Ectodermal cell (in vitro differentiated cells): Measurements from ENCODE around the gene DNASE1.

Experiments used
- H3K27ac ChIP-seq: 2 replicates; pipeline ENCODE4 v1.7.0; 2013; ENCODE audit warnings: mild to moderate bottlenecking, low read depth, low read length; ENCODE audit not compliant: insufficient read depth, poor library complexity, severe bottlenecking
- H3K27me3 ChIP-seq: 2 replicates; pipeline ENCODE4 v1.7.0; 2013; ENCODE audit warnings: mild to moderate bottlenecking, low read length; ENCODE audit not compliant: insufficient read depth, control insufficient read depth, poor library complexity, severe bottlenecking
- H3K36me3 ChIP-seq: one replicate; pipeline ENCODE4 v1.7.0; 2013; ENCODE audit warnings: low read length; ENCODE audit not compliant: control insufficient read depth, insufficient read depth
- H3K4me1 ChIP-seq: one replicate; pipeline ENCODE4 v1.7.0; 2013; ENCODE audit warnings: low read length; ENCODE audit not compliant: control insufficient read depth, insufficient read depth
- H3K4me3 ChIP-seq: 2 replicates; pipeline ENCODE4 v1.7.0; 2013; ENCODE audit warnings: low read depth, low read length, control low read depth; ENCODE audit not compliant: insufficient read depth
- H3K9me3 ChIP-seq: 2 replicates; pipeline ENCODE4 v1.7.0; 2013; ENCODE audit warnings: mild to moderate bottlenecking, low read length, moderate library complexity; ENCODE audit not compliant: control insufficient read depth
- WGBS, 2 experiments: methylation state at CpG; one replicate each; pipeline ENCODE4 v1.1.7; 2013; ENCODE audit warnings: missing lambda C conversion rate in 2 of 2; 5-methylcytosine and 5-hydroxymethylcytosine counted together

DNASE1 gene

DNA sequence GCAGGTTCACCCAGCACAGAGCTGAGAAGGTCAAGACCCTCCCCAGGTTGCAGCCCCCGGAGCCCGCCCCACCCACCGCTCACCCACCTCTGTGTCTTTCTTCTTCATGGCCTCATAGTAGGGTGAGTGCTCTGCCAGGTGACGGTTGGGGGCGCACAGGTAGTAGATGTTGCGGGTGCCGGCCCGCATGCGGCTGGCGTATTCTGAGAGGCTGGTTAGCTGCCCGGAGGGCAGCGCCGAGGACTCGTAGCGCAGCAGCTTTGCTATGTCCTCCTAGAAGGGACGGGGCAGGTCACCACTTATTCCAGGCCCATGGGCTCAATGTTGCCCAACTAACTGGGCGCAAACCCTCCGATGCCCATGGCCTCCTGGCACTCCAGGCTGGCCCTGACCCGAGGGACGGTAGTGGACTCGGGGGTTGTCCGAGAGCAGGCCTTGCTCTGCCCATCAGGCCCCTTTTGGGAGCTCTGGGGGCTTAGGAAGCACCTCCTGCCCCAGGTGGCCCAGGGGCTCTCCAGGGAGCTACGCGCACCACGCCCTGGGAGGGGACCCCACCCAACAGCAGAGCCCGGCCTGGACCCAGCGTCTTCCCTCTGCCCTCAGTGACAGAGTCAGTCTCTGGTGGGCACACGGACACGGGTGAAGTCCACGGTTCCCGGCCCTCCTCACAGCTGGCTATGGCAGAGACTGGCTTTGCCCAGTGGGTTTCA lies 9.9 kb downstream of the DNASE1 start:
- no peaks in the 10 kb centered on the region for H3K9me3 ChIP-seq
- H3K4me3 ChIP-seq = no peak overlapping the region
- WGBS, 2 experiments = 93 to 94% methylated on average over 31 of the region's 31 CpGs
- H3K36me3 ChIP-seq = peaks cover 35% of the 10 kb centered on the region
- H3K27me3 ChIP-seq = no peaks in the 10 kb centered on the region
- no peaks in the 10 kb centered on the region for H3K4me1 ChIP-seq
- no peak overlapping the region for H3K27ac ChIP-seq

DNA sequence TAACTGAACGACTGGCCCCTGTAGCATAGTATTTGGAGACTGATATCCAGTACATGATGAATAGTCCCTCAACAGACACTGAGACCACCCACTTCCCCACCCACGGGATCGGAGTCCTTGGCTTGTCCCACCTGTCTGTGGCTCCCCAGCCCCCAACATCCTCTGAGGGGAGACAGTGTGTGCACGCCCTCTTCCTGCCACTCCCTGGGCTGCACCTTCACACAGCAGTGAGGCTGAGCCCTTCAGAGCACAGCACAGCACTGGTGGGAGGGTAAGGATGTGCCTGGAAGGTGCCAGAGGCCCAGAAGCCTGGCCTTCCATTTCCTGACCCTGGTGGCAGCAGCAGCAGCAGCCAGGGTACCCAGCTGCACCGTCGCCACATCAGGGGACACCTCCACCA lies 11.0 kb downstream of the DNASE1 start:
- 95 to 97% methylated on average over 6 of the region's 6 CpGs for WGBS, 2 experiments
- no peak overlapping the region for H3K4me3 ChIP-seq
- H3K27ac ChIP-seq = no peak overlapping the region
- no peaks in the 10 kb centered on the region for H3K4me1 ChIP-seq
- H3K9me3 ChIP-seq = no peaks in the 10 kb centered on the region
- H3K36me3 ChIP-seq = peaks cover 27% of the 10 kb centered on the region
- no peaks in the 10 kb centered on the region for H3K27me3 ChIP-seq

DNA sequence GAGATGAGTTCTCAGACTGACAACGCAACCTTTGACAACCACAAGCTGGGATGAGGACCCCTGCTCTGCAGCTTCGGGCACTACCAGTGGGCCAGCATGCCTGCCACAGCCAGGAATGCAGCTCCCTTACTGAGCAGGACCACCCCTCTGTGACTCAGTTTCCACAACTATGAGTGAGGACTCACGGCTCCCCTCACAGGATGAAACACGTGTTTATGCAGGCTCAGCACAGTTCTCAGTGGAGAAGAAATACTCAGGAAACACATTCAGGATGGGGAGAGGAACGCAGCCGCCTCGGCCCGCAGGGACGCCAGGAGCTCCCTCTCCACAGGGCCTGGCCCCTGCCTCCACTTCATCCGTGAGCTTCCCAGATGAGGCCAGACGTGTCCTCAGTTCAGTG lies 14.1 kb downstream of the DNASE1 start:
- Histone ChIP-seq H3K27ac (no peak overlapping the region), H3K4me1 (no peaks in the 10 kb centered on the region), H3K9me3 (no peaks in the 10 kb centered on the region), H3K27me3 (no peaks in the 10 kb centered on the region), H3K36me3 (peaks cover 15% of the 10 kb centered on the region), H3K4me3 (no peak overlapping the region)
- WGBS, 2 experiments = 94 to 97% methylated on average over 11 of the region's 11 CpGs

DNA sequence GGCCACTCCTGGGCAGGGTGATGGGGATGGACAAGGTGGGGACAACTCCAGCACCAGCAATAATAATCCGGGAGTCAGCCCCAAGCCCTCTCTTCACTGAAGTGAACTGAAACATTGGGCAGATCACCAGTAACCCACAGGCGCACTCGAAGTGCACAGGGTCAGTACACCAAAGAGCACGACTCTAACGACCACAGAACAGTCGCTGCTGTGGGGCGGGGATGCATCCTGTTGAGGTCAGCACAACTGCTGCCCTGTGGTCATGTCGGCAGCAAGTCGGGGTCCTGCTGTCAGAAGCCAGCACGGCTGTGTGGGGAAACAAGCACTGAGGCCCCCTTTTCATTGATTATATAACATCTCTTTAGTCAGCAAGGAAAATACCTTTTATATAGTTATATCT lies 14.6 kb downstream of the DNASE1 start:
- Histone ChIP-seq H3K9me3 (no peaks in the 10 kb centered on the region), H3K27ac (no peak overlapping the region), H3K4me3 (no peak overlapping the region), H3K36me3 (peaks cover 19% of the 10 kb centered on the region), H3K4me1 (no peaks in the 10 kb centered on the region), H3K27me3 (no peaks in the 10 kb centered on the region)
- WGBS, 2 experiments = 94 to 95% methylated on average over 10 of the region's 10 CpGs

DNA sequence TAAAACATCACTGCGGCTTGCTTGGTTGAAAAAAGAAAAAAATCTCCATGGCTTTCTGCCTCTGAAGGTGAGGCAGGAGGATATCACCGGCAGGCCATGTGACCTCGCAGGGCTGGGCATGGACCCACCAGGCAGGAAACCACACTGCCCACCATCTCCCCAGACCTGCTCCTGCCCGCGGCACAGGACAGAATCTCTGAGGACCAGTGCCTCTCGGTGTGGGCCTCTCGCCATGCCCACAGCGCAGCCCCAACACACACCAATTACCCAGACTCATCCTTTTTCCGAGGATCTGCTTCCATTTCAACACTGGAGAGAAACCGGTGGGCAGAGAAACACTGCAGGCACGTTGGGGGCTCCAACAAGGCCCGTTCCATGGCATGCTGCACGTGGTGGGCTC lies 16.2 kb downstream of the DNASE1 start:
- Histone ChIP-seq H3K4me3 (no peak overlapping the region), H3K27ac (no peak overlapping the region), H3K36me3 (peaks cover 15% of the 10 kb centered on the region), H3K4me1 (no peaks in the 10 kb centered on the region), H3K9me3 (no peaks in the 10 kb centered on the region), H3K27me3 (no peaks in the 10 kb centered on the region)
- 97% methylated on average over 13 of the region's 13 CpGs for WGBS, 2 experiments

DNA sequence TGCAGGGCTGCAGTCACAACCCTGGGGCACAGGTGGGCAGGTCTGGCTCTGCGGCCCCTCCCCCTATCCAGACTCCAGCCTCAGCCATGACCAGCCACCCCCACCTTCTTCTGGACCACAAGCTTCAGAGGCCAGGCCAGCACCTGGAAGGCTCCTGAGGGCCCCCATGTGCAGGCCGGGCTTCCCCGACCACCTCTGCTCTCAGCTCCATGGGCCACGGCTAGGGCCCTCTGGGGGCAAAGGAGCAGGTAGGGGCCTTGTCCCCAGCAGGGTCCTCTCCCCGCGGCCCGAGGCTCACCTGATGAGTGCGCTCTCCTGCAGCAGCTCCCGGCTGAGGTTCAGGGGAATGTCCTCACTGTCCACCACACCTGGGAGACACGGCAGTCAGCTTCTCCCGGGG lies 16.9 kb downstream of the DNASE1 start:
- Histone ChIP-seq H3K36me3 (peaks cover 15% of the 10 kb centered on the region), H3K4me1 (no peaks in the 10 kb centered on the region), H3K27ac (no peak overlapping the region), H3K9me3 (no peaks in the 10 kb centered on the region), H3K4me3 (no peak overlapping the region), H3K27me3 (no peaks in the 10 kb centered on the region)
- 92 to 94% methylated on average over 11 of the region's 11 CpGs for WGBS, 2 experiments

DNA sequence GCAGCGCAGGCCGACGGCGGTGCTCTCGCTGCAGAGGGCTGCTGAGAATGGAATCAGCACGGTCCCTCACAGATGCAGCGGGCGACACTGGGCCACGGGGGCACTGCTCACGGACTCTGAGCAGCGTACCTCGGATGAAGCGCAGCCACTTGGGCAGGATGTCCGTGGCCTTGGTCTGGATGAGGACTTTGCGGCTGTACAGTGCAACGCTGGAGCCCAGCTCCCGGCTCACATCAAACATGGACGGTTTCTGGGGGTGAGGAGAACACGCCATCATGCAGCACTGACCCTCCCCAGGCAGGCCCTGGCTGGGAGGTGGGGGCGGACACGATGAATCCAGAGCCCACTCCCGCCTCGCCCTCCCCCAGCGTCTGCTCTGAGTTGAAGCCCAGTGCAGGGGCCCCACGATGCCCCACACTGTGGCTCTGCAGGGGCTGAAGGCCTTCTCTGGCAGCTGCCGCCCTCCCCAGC lies 18.1 kb downstream of the DNASE1 start:
- Histone ChIP-seq H3K36me3 (peaks cover 15% of the 10 kb centered on the region), H3K27me3 (no peaks in the 10 kb centered on the region), H3K27ac (no peak overlapping the region), H3K4me1 (no peaks in the 10 kb centered on the region), H3K9me3 (no peaks in the 10 kb centered on the region), H3K4me3 (no peak overlapping the region)
- WGBS, 2 experiments = 96% methylated on average over 26 of the region's 26 CpGs

DNA sequence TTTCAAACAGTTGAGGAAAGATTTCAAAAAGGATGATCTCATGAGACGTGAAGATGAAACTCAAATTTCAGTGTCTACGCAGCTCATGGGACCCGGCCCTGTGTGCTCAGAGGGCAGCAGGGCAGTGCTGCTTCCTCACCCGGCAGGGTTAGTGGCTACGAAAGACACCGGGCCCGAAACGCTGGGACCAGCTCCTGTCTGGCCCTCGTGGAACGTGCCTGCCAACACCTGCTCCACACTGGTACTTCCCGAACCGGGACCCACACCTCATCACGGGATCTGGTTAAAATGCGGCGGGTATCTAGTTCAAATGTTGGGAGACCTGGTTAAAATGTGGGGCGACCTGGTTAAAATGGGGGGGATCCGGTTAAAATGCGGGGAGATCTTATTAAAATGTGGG lies 18.7 kb downstream of the DNASE1 start:
- H3K27me3 ChIP-seq = no peaks in the 10 kb centered on the region
- H3K9me3 ChIP-seq = no peaks in the 10 kb centered on the region
- peaks cover 15% of the 10 kb centered on the region for H3K36me3 ChIP-seq
- no peak overlapping the region for H3K27ac ChIP-seq
- H3K4me3 ChIP-seq = no peak overlapping the region
- no peaks in the 10 kb centered on the region for H3K4me1 ChIP-seq
- WGBS, 2 experiments = 95 to 96% methylated on average over 18 of the region's 18 CpGs

DNA sequence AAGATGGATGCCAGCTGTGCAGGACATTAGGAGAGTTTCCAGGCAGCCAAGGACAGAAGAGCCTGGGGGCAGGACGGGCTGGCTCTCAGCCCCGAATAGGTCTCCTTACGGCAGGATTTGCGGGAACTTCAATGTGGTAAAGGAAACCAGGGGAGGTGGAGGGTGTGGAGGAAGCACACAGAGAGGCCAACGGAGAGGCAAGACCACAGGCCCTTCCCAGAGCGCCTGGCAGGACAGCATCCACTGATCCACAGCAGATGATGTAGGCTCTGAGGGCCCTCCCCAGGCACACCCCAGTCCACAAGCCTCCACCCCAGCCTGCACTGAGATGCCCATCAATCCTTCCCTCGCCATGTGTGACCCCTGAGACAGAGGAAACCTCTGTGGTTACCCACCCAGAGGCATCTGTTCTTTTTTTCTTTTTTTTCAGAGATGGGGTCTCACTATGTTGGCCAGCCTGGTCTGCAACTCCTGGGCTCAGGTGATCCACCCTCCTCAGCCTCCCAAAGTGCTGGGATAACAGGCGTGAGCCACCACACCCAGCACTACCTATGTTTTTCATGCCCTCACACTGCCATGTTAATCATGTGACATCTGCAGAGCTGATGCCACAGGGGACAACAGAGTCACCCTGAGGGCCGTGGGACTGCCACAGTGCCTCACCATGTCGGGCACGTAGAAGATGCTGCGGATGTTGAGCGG lies 19.3 kb downstream of the DNASE1 start:
- peaks cover 18% of the 10 kb centered on the region for H3K36me3 ChIP-seq

DNA sequence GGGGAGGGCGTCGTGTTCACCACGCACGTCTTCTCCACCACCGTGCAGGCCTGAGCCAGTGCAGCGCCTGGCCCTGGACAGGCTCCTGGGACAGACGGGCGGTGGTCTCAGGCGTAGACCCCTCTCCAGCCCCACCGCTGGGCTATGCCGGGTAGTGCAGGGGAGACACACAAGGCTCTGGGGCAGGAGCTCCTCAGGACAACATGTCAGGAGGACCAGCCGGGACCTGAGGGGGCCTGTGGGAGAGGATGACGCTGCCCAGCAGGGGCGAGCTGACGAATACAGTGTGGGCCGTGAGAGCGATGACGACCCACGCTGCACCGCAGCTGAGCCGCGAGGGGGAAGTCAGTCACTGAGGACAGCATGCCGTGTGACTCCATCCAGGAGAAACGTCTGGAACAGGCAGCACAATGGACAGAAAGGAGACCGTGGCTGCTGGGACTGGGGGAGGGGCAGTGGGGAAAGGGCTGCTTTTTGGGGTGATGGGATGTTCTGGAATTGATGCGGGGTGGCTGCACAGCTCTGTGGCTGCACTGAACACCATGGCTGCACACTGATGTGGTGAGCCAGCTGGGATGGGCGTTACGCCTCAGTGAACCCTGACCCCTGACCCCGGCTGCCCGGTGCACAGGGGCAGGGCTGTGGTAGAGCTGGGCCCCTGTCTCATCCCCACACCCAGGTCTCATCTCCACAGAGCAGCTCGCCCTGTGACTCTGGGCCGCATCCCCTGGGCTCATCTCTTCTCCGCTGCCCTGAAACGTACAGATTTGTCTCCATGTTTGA lies 20.2 kb downstream of the DNASE1 start:
- no peaks in the 10 kb centered on the region for H3K27me3 ChIP-seq
- WGBS, 2 experiments = 93 to 94% methylated on average over 34 of the region's 34 CpGs
- no peak overlapping the region for H3K4me3 ChIP-seq
- no peaks in the 10 kb centered on the region for H3K9me3 ChIP-seq
- H3K27ac ChIP-seq = no peak overlapping the region
- H3K36me3 ChIP-seq = peaks cover 24% of the 10 kb centered on the region
- H3K4me1 ChIP-seq = no peaks in the 10 kb centered on the region

More for the DNA sequence above, 19.3 kb downstream of the DNASE1 start:
- H3K9me3 ChIP-seq = no peaks in the 10 kb centered on the region
- H3K4me1 ChIP-seq = no peaks in the 10 kb centered on the region
- H3K27me3 ChIP-seq = no peaks in the 10 kb centered on the region
- no peak overlapping the region for H3K27ac ChIP-seq
- no peak overlapping the region for H3K4me3 ChIP-seq
- WGBS, 2 experiments = 91% methylated on average over 13 of the region's 13 CpGs
